Mesothelial cell of epicardium (in vitro differentiated cells): Measurements from ENCODE around the gene BZW2. TPM values are rescaled to one million over a fixed set of nuclear protein-coding genes. Genes with fewer than 3 reads are reported as not detected.

Experiments
- DNase-seq, 2 experiments: peaks; one replicate each; pipeline ENCODE4 v3.0.0; 2021; ENCODE audit warnings: low spot score in 2 of 2; ENCODE audit not compliant: unreplicated experiment in 2 of 2
- H3K27ac Mint-ChIP-seq: 2 replicates; pipeline ENCODE4 v1.8.0; 2021; ENCODE audit warnings: mixed read lengths
- H3K27me3 Mint-ChIP-seq: 2 replicates; pipeline ENCODE4 v1.8.0; 2021; ENCODE audit warnings: low read depth, mixed read lengths
- H3K36me3 Mint-ChIP-seq: 2 replicates; pipeline ENCODE4 v1.8.0; 2021; ENCODE audit warnings: mixed read lengths
- H3K4me1 Mint-ChIP-seq: 2 replicates; pipeline ENCODE4 v1.8.0; 2021; ENCODE audit warnings: mixed read lengths
- H3K4me3 Mint-ChIP-seq: 2 replicates; pipeline ENCODE4 v1.8.0; 2021; ENCODE audit warnings: mild to moderate bottlenecking, moderate library complexity, mixed read lengths
- H3K9me3 Mint-ChIP-seq: 2 replicates; pipeline ENCODE4 v1.8.0; 2021; ENCODE audit warnings: mixed read lengths
- CTCF ChIP-seq: fragments of 200-600 bp; sonication (generic); IDR thresholded peaks from one replicate; pipeline ENCODE4 v1.5.0; 2021; ENCODE audit warnings: antibody characterized with exemption; ENCODE audit not compliant: unreplicated experiment
- total RNA-seq: library from RNA; stranded (reverse); gene quantifications from 3 replicates; pipeline ENCODE4 v1.2.1, GENCODE V29; 2021

The BZW2 gene
- total RNA-seq, 1 donor from 2014 or later: 73.9 TPM

GRCh38 chr7:16721541-16721940 lies 75.6 kb downstream of the BZW2 start:
- DNase-seq: no peak
- Mint-ChIP-seq H3K4me1 (peaks cover 31% of the 10 kb centered on the region), H3K27me3 (no peaks in the 10 kb centered on the region), H3K27ac (no peak overlapping the region), H3K4me3 (no peak overlapping the region), H3K9me3 (no peaks in the 10 kb centered on the region), H3K36me3 (no peaks in the 10 kb centered on the region)
- TF ChIP-seq CTCF: no peak

GRCh38 chr7:16724344-16724743 lies 78.4 kb downstream of the BZW2 start:
- Mint-ChIP-seq H3K4me3 (no peak overlapping the region), H3K4me1 (peaks cover 16% of the 10 kb centered on the region), H3K36me3 (no peaks in the 10 kb centered on the region)

GRCh38 chr7:16726189-16726588 lies 80.2 kb downstream of the BZW2 start:
- no peak for DNase-seq
- peaks cover 9% of the 10 kb centered on the region for H3K4me1 Mint-ChIP-seq
- no peaks in the 10 kb centered on the region for H3K9me3 Mint-ChIP-seq
- no peaks in the 10 kb centered on the region for H3K27me3 Mint-ChIP-seq
- TF ChIP-seq CTCF: no peak
- no peak overlapping the region for H3K27ac Mint-ChIP-seq
- no peak overlapping the region for H3K4me3 Mint-ChIP-seq
- H3K36me3 Mint-ChIP-seq: no peaks in the 10 kb centered on the region

More at GRCh38 chr7:16724344-16724743, 78.4 kb downstream of the BZW2 start:
- Mint-ChIP-seq H3K9me3 (no peaks in the 10 kb centered on the region), H3K27ac (no peak overlapping the region), H3K27me3 (no peaks in the 10 kb centered on the region)
- DNase-seq: no peak
- TF ChIP-seq CTCF: no peak

- DNase-seq: no peak
Observed at GRCh38 chr7:16727736-16728135, 81.8 kb downstream of the BZW2 start.

GRCh38 chr7:16728811-16729210 lies 82.8 kb downstream of the BZW2 start:
- TF ChIP-seq CTCF: no peak
- Mint-ChIP-seq H3K27me3 (no peaks in the 10 kb centered on the region), H3K4me1 (no peaks in the 10 kb centered on the region), H3K4me3 (no peak overlapping the region), H3K27ac (no peak overlapping the region), H3K36me3 (peaks cover under 1% of the 10 kb centered on the region), H3K9me3 (peaks cover 1% of the 10 kb centered on the region)
- DNase-seq: no peak

More at GRCh38 chr7:16727736-16728135, 81.8 kb downstream of the BZW2 start:
- Mint-ChIP-seq H3K4me1 (peaks cover 5% of the 10 kb centered on the region), H3K4me3 (no peak overlapping the region), H3K27ac (no peak overlapping the region), H3K9me3 (no peaks in the 10 kb centered on the region), H3K36me3 (no peaks in the 10 kb centered on the region), H3K27me3 (no peaks in the 10 kb centered on the region)
- no peak for TF ChIP-seq CTCF

GRCh38 chr7:16729541-16729940 lies 83.6 kb downstream of the BZW2 start:
- Mint-ChIP-seq H3K27me3 (no peaks in the 10 kb centered on the region), H3K4me3 (no peak overlapping the region), H3K36me3 (peaks cover 2% of the 10 kb centered on the region), H3K4me1 (peaks cover 5% of the 10 kb centered on the region), H3K27ac (no peak overlapping the region), H3K9me3 (peaks cover 4% of the 10 kb centered on the region)
- DNase-seq: no peak
- TF ChIP-seq CTCF: no peak
